Stimulated activated CD4-positive, alpha-beta T cell treated with anti-CD3 and anti-CD28 coated beads, Interleukin-1b, Interleukin-23, amount 100 ng/mL, for 24 hours (primary cell): ENCODE data around the gene SLC25A13.
"Not testable (repeated sequence)": the region's sequence is repeated elsewhere in the genome, so short reads cannot be mapped to it uniquely, and the experiment has no call there.

ENCODE experiments used
- DNase-seq, 4 experiments: peaks; one replicate each; pipeline ENCODE4 v3.0.0-alpha.2; 2020; ENCODE audit warnings: low read depth in 4 of 4, low spot score in 1 of 4

The SLC25A13 gene

GRCh38 chr7:96321658-96322372, at the start of gene SLC25A13:
Gene SLC25A13, minus strand, starts transcription at chr7:96322098. Its CDS starts 142 bp downstream, at chr7:96321956.
- peak; percentile 36 to 62 (median 48) for DNase-seq

- not testable (repeated sequence) for DNase-seq
Observed at GRCh38 chr7:96365916-96366315, 44.0 kb upstream of the SLC25A13 start.

GRCh38 chr7:96361116-96361857, 39.4 kb upstream of the SLC25A13 start:
- DNase-seq, result no peak

- DNase-seq, result no peak
Observed at GRCh38 chr7:96359876-96360275, 38.0 kb upstream of the SLC25A13 start.

- DNase-seq, result not testable (repeated sequence)
Observed at GRCh38 chr7:96358236-96358971, 36.5 kb upstream of the SLC25A13 start.

GRCh38 chr7:96355990-96356506, 34.1 kb upstream of the SLC25A13 start:
- no peak for DNase-seq

GRCh38 chr7:96354881-96355280, 33.0 kb upstream of the SLC25A13 start:
- DNase-seq, result no peak

- no peak for DNase-seq
Observed at GRCh38 chr7:96349572-96349971, 27.7 kb upstream of the SLC25A13 start.

GRCh38 chr7:96347471-96347870, 25.6 kb upstream of the SLC25A13 start:
- DNase-seq, result no peak

- no peak for DNase-seq
Observed at GRCh38 chr7:96346293-96346953, 24.5 kb upstream of the SLC25A13 start.

GRCh38 chr7:96344236-96344635, 22.3 kb upstream of the SLC25A13 start:
- DNase-seq, result no peak

GRCh38 chr7:96342049-96342448, 20.2 kb upstream of the SLC25A13 start:
- no peak for DNase-seq

- no peak for DNase-seq
Observed at GRCh38 chr7:96337519-96337918, 15.6 kb upstream of the SLC25A13 start.

- no peak for DNase-seq
Observed at GRCh38 chr7:96332325-96332724, 10.4 kb upstream of the SLC25A13 start.

GRCh38 chr7:96331775-96332174, 9.9 kb upstream of the SLC25A13 start:
- DNase-seq, result no peak

- no peak for DNase-seq
Observed at GRCh38 chr7:96331233-96331632, 9.3 kb upstream of the SLC25A13 start.

- DNase-seq, result no peak
Observed at GRCh38 chr7:96330193-96330592, 8.3 kb upstream of the SLC25A13 start.

- DNase-seq, result no peak
Observed at GRCh38 chr7:96329241-96329640, 7.3 kb upstream of the SLC25A13 start.

GRCh38 chr7:96328016-96328415, 6.1 kb upstream of the SLC25A13 start:
- DNase-seq, result no peak

- no peak for DNase-seq
Observed at GRCh38 chr7:96327429-96327828, 5.5 kb upstream of the SLC25A13 start.

GRCh38 chr7:96326752-96327151, 4.9 kb upstream of the SLC25A13 start:
- not testable (repeated sequence) for DNase-seq
